H1 (cell line): ENCODE measurements around the gene FAM168B. TPM values are rescaled to one million over a fixed set of nuclear protein-coding genes. Genes with fewer than 3 reads are reported as not detected.

Experiments
- CTCF ChIA-PET: fragments of 300-600 bp; sonication (Branson Sonifier 250); formaldehyde crosslinking; loops from one replicate; lab custom pipeline; 2021; ENCODE audit not compliant: partially characterized antibody; lab: Charles Lee
- POLR2A ChIA-PET: fragments of 300-600 bp; sonication (Branson Sonifier 250); formaldehyde crosslinking; loops from one replicate; lab custom pipeline; 2021; ENCODE audit warnings: inconsistent platforms; ENCODE audit not compliant: partially characterized antibody; lab: Charles Lee
- DNase-seq, 2 experiments: peaks; one replicate each; pipeline versions ENCODE4 v3.0.0 to v3.0.0-alpha.2; 2010 to 2022; ENCODE audit warnings: low spot score in 2 of 2, low read depth in 1 of 2, mixed read lengths in 1 of 2
- FAIRE-seq: peaks from 2 replicates; lab custom pipeline; 2011; peaks lifted over from hg19 to GRCh38; lab: Jason Lieb, UNC
- H2AFZ ChIP-seq: 2 replicates; pipeline ENCODE4 v1.8.1; 2012; ENCODE audit warnings: low read length, inconsistent platforms
- H2AK5ac ChIP-seq: 2 replicates; pipeline ENCODE4 v1.6.1; 2013; ENCODE audit warnings: low read depth, low read length
- H2BK120ac ChIP-seq: replicated peaks from 2 replicates; pipeline ENCODE3; 2013; ENCODE audit warnings: low read depth, low read length, inconsistent platforms
- H2BK12ac ChIP-seq: 2 replicates; pipeline ENCODE4 v1.6.1; 2013; ENCODE audit warnings: low read depth, low read length
- H2BK15ac ChIP-seq: 2 replicates; pipeline ENCODE4 v1.6.1; 2013; ENCODE audit warnings: low read length
- H2BK20ac ChIP-seq: 2 replicates; pipeline ENCODE4 v1.6.1; 2013; ENCODE audit warnings: low read length
- H2BK5ac ChIP-seq: 2 replicates; pipeline ENCODE4 v1.6.1; 2013; ENCODE audit warnings: low read depth, low read length
- H3K14ac ChIP-seq: 2 replicates; pipeline ENCODE4 v1.6.1; 2013; ENCODE audit warnings: inconsistent platforms; ENCODE audit not compliant: insufficient read length
- H3K18ac ChIP-seq: 2 replicates; pipeline ENCODE4 v1.6.1; 2013; ENCODE audit warnings: low read length; ENCODE audit errors: extremely low read depth
- H3K23ac ChIP-seq: 2 replicates; pipeline ENCODE4 v1.6.1; 2013; ENCODE audit warnings: inconsistent platforms; ENCODE audit not compliant: insufficient read length
- H3K23me2 ChIP-seq: 2 replicates; pipeline ENCODE4 v1.6.1; 2013; ENCODE audit warnings: low read depth, low read length
- H3K27ac ChIP-seq: 2 replicates; pipeline ENCODE4 v1.6.1; 2011; ENCODE audit warnings: low read depth, low read length, inconsistent platforms
- H3K27me3 ChIP-seq, 4 experiments: replicated peaks in 1 of 4; 1 replicate in 1 of 4; 2 replicates in 3 of 4; pipeline versions ENCODE4 v1.6.1 to v1.8.1; 2011 to 2013; ENCODE audit warnings: low read length in 3 of 4, mild to moderate bottlenecking in 3 of 4, inconsistent platforms in 2 of 4, mixed read lengths in 2 of 4, moderate library complexity in 1 of 4; ENCODE audit not compliant: control insufficient read depth in 3 of 4, insufficient read depth in 3 of 4; ENCODE audit errors: extremely low read depth in 1 of 4
- H3K36me3 ChIP-seq, 4 experiments: 2 replicates each; pipeline versions ENCODE4 v1.6.1 to v1.8.1; 2011 to 2013; ENCODE audit warnings: mild to moderate bottlenecking in 4 of 4, low read length in 3 of 4, moderate library complexity in 2 of 4, control low read depth in 1 of 4, inconsistent platforms in 1 of 4; ENCODE audit not compliant: insufficient read depth in 4 of 4, control insufficient read depth in 2 of 4
- H3K4ac ChIP-seq: replicated peaks from 2 replicates; pipeline ENCODE3; 2013; ENCODE audit warnings: low read length, low read depth, mixed read lengths, inconsistent platforms; ENCODE audit not compliant: insufficient read length
- H3K4me1 ChIP-seq, 4 experiments: replicated peaks in 1 of 4; 1 replicate in 1 of 4; 2 replicates in 3 of 4; pipeline versions ENCODE4 v1.6.1 to v1.8.1; 2011 to 2013; ENCODE audit warnings: low read length in 3 of 4, inconsistent platforms in 2 of 4, mixed read lengths in 1 of 4; ENCODE audit not compliant: insufficient read depth in 4 of 4, control insufficient read depth in 3 of 4
- H3K4me2 ChIP-seq, 2 experiments: 2 replicates each; pipeline versions ENCODE4 v1.6.1 to v1.8.1; 2011 to 2013; ENCODE audit warnings: low read depth in 2 of 2, low read length in 2 of 2, control low read depth in 1 of 2, inconsistent platforms in 1 of 2, mild to moderate bottlenecking in 1 of 2; ENCODE audit not compliant: insufficient read depth in 1 of 2
- H3K4me3 ChIP-seq, 4 experiments: fragments of 200-600, 300-600 bp in 1 of 4; sonication (generic), shearing (Covaris generic), sonication (Bioruptor Twin) in 1 of 4; 2 replicates each; pipeline versions ENCODE4 v1.5.1 to v1.8.1; 2011 to 2016; ENCODE audit warnings: low read length in 4 of 4, low read depth in 3 of 4, control low read depth in 2 of 4, inconsistent platforms in 2 of 4, mild to moderate bottlenecking in 2 of 4, mixed read lengths in 1 of 4, moderate library complexity in 1 of 4; ENCODE audit not compliant: insufficient read depth in 2 of 4; ENCODE audit errors: extremely low read depth in 1 of 4
- H3K56ac ChIP-seq: replicated peaks from 2 replicates; pipeline ENCODE3; 2013; ENCODE audit warnings: low read depth, mild to moderate bottlenecking, mixed read lengths, low read length, inconsistent platforms; ENCODE audit not compliant: insufficient read length
- H3K79me1 ChIP-seq: 2 replicates; pipeline ENCODE4 v1.6.1; 2013; ENCODE audit warnings: low read depth, low read length, control low read depth
- H3K79me2 ChIP-seq, 2 experiments: 2 replicates each; pipeline versions ENCODE4 v1.6.1 to v1.8.1; 2012 to 2013; ENCODE audit warnings: low read length in 2 of 2, mild to moderate bottlenecking in 2 of 2, inconsistent platforms in 1 of 2; ENCODE audit not compliant: insufficient read depth in 2 of 2, control insufficient read depth in 1 of 2
- H3K9ac ChIP-seq, 4 experiments: replicated peaks in 1 of 4; 1 replicate in 1 of 4; 2 replicates in 3 of 4; pipeline versions ENCODE4 v1.6.1 to v1.8.1; 2011 to 2013; ENCODE audit warnings: low read depth in 3 of 4, low read length in 3 of 4, control low read depth in 2 of 4, mild to moderate bottlenecking in 2 of 4, moderate library complexity in 2 of 4, inconsistent platforms in 1 of 4; ENCODE audit errors: extremely low read depth in 1 of 4
- H3K9me3 ChIP-seq, 2 experiments: 2 replicates each; pipeline versions ENCODE4 v1.6.1 to v1.8.1; 2012 to 2013; ENCODE audit warnings: mild to moderate bottlenecking in 2 of 2, moderate library complexity in 2 of 2, control low read depth in 1 of 2, inconsistent platforms in 1 of 2, low read depth in 1 of 2, low read length in 1 of 2, mixed read lengths in 1 of 2; ENCODE audit not compliant: insufficient read depth in 2 of 2
- H4K20me1 ChIP-seq, 2 experiments: replicated peaks in 1 of 2; 2 replicates each; pipeline versions ENCODE3 to v1.8.1; 2011 to 2013; ENCODE audit warnings: inconsistent platforms in 2 of 2, low read length in 2 of 2, mild to moderate bottlenecking in 1 of 2; ENCODE audit not compliant: insufficient read depth in 2 of 2, control insufficient read depth in 1 of 2
- H4K5ac ChIP-seq: 2 replicates; pipeline ENCODE4 v1.6.1; 2013; ENCODE audit warnings: low read length, low read depth, mixed read lengths, inconsistent platforms; ENCODE audit not compliant: insufficient read length
- H4K8ac ChIP-seq: 2 replicates; pipeline ENCODE4 v1.8.0; 2013; ENCODE audit warnings: mild to moderate bottlenecking, moderate library complexity, low read length, inconsistent platforms; ENCODE audit not compliant: insufficient read depth; ENCODE audit errors: extremely low read depth
- H4K91ac ChIP-seq: replicated peaks from 2 replicates; pipeline ENCODE3; 2013; ENCODE audit warnings: low read length, mixed read lengths, inconsistent platforms; ENCODE audit not compliant: insufficient read length
- BACH1 ChIP-seq: IDR thresholded peaks from 2 replicates; pipeline ENCODE4 v1.6.1; 2012; ENCODE audit warnings: low read length, improper control_type of control experiment
- CBX5 ChIP-seq: fragments of 300-800, 300-1000 bp; sonication (generic); IDR thresholded peaks from 2 replicates; pipeline ENCODE4 v1.7.1; 2016; ENCODE audit warnings: antibody characterized with exemption, low read length, low read depth
- CREB1 ChIP-seq: IDR thresholded peaks from 2 replicates; pipeline ENCODE4 v1.6.1; 2012; ENCODE audit warnings: inconsistent platforms
- CTBP2 ChIP-seq: IDR thresholded peaks from 2 replicates; pipeline ENCODE4 v1.7.0; 2011; ENCODE audit warnings: borderline replicate concordance, mild to moderate bottlenecking, moderate library complexity, mixed read lengths, low read length; ENCODE audit not compliant: insufficient read depth, insufficient read length
- RXRA ChIP-seq: IDR thresholded peaks from 2 replicates; pipeline ENCODE4 v1.6.1; 2011; ENCODE audit warnings: low read depth, mild to moderate bottlenecking, low read length, moderate library complexity; ENCODE audit not compliant: insufficient read depth
- SIX5 ChIP-seq: IDR thresholded peaks from 2 replicates; pipeline ENCODE4 v1.6.1; 2011; ENCODE audit warnings: mild to moderate bottlenecking, low read depth, low read length
- WGBS, 2 experiments: shearing (Covaris generic) in 1 of 2; methylation state at CpG; one replicate each; pipeline versions ENCODE4 v1.1.6 to v1.1.7; 2013 to 2015; ENCODE audit warnings: low lambda C conversion rate in 2 of 2, mixed read lengths in 2 of 2, inconsistent platforms in 1 of 2, low coverage in 1 of 2, missing lambda C conversion rate in 1 of 2; ENCODE audit not compliant: insufficient replicate concordance in 2 of 2, insufficient coverage in 1 of 2, insufficient read length in 1 of 2; ENCODE audit errors: extremely low coverage in 1 of 2, missing lambda C conversion rate in 1 of 2; 5-methylcytosine and 5-hydroxymethylcytosine counted together
- polyA plus RNA-seq, 7 experiments: library from polyadenylated mRNA; depleted of rRNA in 3 of 7; stranded (reverse) in 5 of 7; unstranded in 2 of 7; fragments of >200 nt in 5 of 7; fragments of 200-250 nt in 2 of 7; gene quantifications; 1 replicate in 5 of 7; 2 replicates in 1 of 7; 4 replicates in 1 of 7; pipeline versions ENCODE4 v1.2.1 to v1.2.3, GENCODE V29; 2011 to 2013; ENCODE audit warnings: missing spikeins in 2 of 7, mixed read lengths in 2 of 7
- total RNA-seq: library from RNA; stranded (reverse); fragmentation: NEBNext Ultra II Directional; extraction: Animal tissue kit (Norgen Biotek cat#: 25700); gene quantifications from 2 replicates; pipeline ENCODE4 v1.2.1, GENCODE V29; 2021

FAM168B gene
- total and polyA plus RNA-seq, 2 of the 8 experiments (the other 6 are each of a cell fraction or from before 2014, with no cell fraction given) = 61.9 to 123 TPM

GRCh38 chr2:131011486-131011885, 81.8 kb downstream of the FAM168B start:
- H3K4ac ChIP-seq = no peak overlapping the region
- no peaks in the 10 kb centered on the region for H4K20me1 ChIP-seq
- no peaks in the 10 kb centered on the region for H3K9me3 ChIP-seq
- H3K4me1 ChIP-seq = no peaks in the 10 kb centered on the region
- H2AK5ac ChIP-seq = no peak overlapping the region
- no peak overlapping the region for H4K8ac ChIP-seq
- ChIA-PET CTCF (interaction anchor here (0.7 to 1.8 kb wide), 3 partner anchors 13 to 143 kb away, joined by 3 to 4 read pairs (median 4); no protein-coding TSS in a partner anchor), POLR2A (interaction anchor here (0.6 kb wide), 1 partner anchor 93 kb away, joined by 3 read pairs; the partner anchor contains the start of gene PLEKHB2)
- no peak overlapping the region for H3K27ac ChIP-seq
- H3K23me2 ChIP-seq = no peaks in the 10 kb centered on the region
- H4K91ac ChIP-seq = no peak overlapping the region
- H3K4me2 ChIP-seq = no peak overlapping the region
- no peak overlapping the region for H3K56ac ChIP-seq
- no peak overlapping the region for H3K9ac ChIP-seq
- no peak overlapping the region for H2BK20ac ChIP-seq
- no peak overlapping the region for H2BK5ac ChIP-seq
- FAIRE-seq (no peak), DNase-seq (no peak)
- no peaks in the 10 kb centered on the region for H3K79me1 ChIP-seq
- H3K18ac ChIP-seq = no peak overlapping the region
- H2BK12ac ChIP-seq = no peak overlapping the region
- H4K5ac ChIP-seq = no peak overlapping the region
- H3K23ac ChIP-seq = no peak overlapping the region
- H2AFZ ChIP-seq = no peak overlapping the region
- TF ChIP-seq CREB1 = no peak
- TF ChIP-seq CBX5 = no peak
- TF ChIP-seq SIX5 = no peak
- no peak for TF ChIP-seq RXRA
- no peak for TF ChIP-seq BACH1
- no peak for TF ChIP-seq CTBP2
- H3K27me3 ChIP-seq = no peaks in the 10 kb centered on the region
- no peak overlapping the region for H2BK15ac ChIP-seq
- no peak overlapping the region for H3K14ac ChIP-seq
- no peaks in the 10 kb centered on the region for H3K36me3 ChIP-seq
- H3K4me3 ChIP-seq = no peak overlapping the region
- no peaks in the 10 kb centered on the region for H3K79me2 ChIP-seq
- 77% methylated on average over 7 of the region's 7 CpGs; no CpG with 5 or more reads in 1 of the 2 experiments for WGBS, 2 experiments
- H2BK120ac ChIP-seq = no peak overlapping the region
